Activated naive CD8-positive, alpha-beta T cell treated with anti-CD3 and anti-CD28 coated beads, Interleukin-2, amount 10 ng/mL, durations not matched to agents 7 days and 5 days (primary cell): ENCODE data around the gene RNLS. TPM values are rescaled to one million over a fixed set of nuclear protein-coding genes. Genes with fewer than 3 reads are reported as not detected.
"Not testable (repeated sequence)": the region's sequence is repeated elsewhere in the genome, so short reads cannot be mapped to it uniquely, and the experiment has no call there.

Experiments
- ATAC-seq: fragments of 150-1000 bp; cut with Tn5 transposase; one replicate; pipeline ENCODE4 v1.10.0; 2021; ENCODE audit warnings: low read depth, moderate library complexity
- POLR2A ChIA-PET: fragments of 350-600 bp; sonication (Branson Sonifier 250); formaldehyde crosslinking; loops from one replicate; lab custom pipeline; 2021; ENCODE audit warnings: antibody characterized with exemption; lab: Charles Lee
- DNase-seq: peaks from one replicate; pipeline ENCODE4 v3.0.0; 2021
- H3K27ac Mint-ChIP-seq: one replicate; pipeline ENCODE4 v1.8.0; 2022; ENCODE audit warnings: mild to moderate bottlenecking, mixed read lengths
- H3K27me3 Mint-ChIP-seq: one replicate; pipeline ENCODE4 v1.8.0; 2022; ENCODE audit warnings: mild to moderate bottlenecking, moderate library complexity, mixed read lengths
- H3K36me3 Mint-ChIP-seq: one replicate; pipeline ENCODE4 v1.8.0; 2021; ENCODE audit warnings: mild to moderate bottlenecking, mixed read lengths
- H3K4me1 Mint-ChIP-seq: one replicate; pipeline ENCODE4 v1.8.0; 2021; ENCODE audit warnings: mixed read lengths
- H3K4me3 Mint-ChIP-seq: one replicate; pipeline ENCODE4 v1.8.0; 2022; ENCODE audit warnings: mild to moderate bottlenecking, moderate library complexity, mixed read lengths
- H3K9me3 Mint-ChIP-seq: one replicate; pipeline ENCODE4 v1.8.0; 2021; ENCODE audit warnings: mixed read lengths
- total RNA-seq, 2 experiments: library from RNA; stranded (reverse); gene quantifications; one replicate each; pipeline ENCODE4 v1.2.3, GENCODE V29; 2021

Gene RNLS
- total RNA-seq, 2 experiments from 2014 or later: 3.5 to 5.2 TPM

DNA sequence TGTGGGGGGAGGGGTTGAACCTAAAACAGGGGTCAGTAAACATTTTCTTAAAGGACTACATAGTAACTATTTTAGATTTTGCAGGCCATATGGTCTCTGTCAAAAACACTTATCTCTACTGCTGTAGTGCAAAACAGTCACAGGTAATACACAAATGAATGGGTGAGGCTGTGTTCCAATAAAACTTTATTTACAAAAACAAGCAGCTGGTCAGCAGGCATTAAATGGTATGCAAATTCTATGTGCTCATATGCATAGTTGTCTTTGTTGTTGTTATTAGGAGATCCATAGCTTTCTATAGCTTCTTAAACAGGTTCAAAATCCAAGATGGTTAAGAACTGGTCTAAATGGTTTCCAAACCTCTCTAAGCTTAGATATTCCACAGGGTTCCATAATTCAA is 302.6 kb downstream of the RNLS start:
- no peak overlapping the region for H3K27ac Mint-ChIP-seq
- H3K36me3 Mint-ChIP-seq: peaks cover 7% of the 10 kb centered on the region
- no peak overlapping the region for H3K4me3 Mint-ChIP-seq
- peaks cover 5% of the 10 kb centered on the region for H3K27me3 Mint-ChIP-seq
- H3K9me3 Mint-ChIP-seq: peaks cover 5% of the 10 kb centered on the region
- DNase-seq (no peak), ATAC-seq (no peak)
- peaks cover 32% of the 10 kb centered on the region for H3K4me1 Mint-ChIP-seq
- POLR2A ChIA-PET: no interaction called here

DNA sequence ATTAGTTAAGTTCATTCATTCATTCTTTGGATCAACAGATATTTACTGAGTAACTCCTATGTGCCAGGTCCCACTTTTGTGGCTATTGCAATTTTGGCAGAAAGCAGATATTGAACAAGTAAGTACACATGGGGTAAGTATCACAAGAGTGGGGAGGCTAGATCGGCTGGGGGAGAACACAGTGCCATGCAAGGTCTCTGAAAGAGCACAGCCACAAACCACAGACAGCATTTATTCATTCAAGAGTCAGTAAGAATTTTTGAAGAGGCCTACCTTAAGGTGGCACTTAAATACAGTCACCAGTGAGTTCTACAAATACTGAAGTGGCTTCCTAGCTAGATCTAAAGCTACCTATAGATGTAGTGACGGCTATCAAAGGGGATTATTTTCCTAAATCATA is 304.2 kb downstream of the RNLS start:
- POLR2A ChIA-PET: interaction anchor here (0.7 kb wide), 1 partner anchor 48 kb away, joined by 3 read pairs; no protein-coding TSS in a partner anchor
- DNase-seq (no peak), ATAC-seq (peak; percentile 74)
- Mint-ChIP-seq H3K36me3 (peaks cover 7% of the 10 kb centered on the region), H3K9me3 (peaks cover 5% of the 10 kb centered on the region), H3K4me1 (peaks cover 32% of the 10 kb centered on the region), H3K4me3 (no peak overlapping the region), H3K27ac (no peak overlapping the region), H3K27me3 (peaks cover 2% of the 10 kb centered on the region)

DNA sequence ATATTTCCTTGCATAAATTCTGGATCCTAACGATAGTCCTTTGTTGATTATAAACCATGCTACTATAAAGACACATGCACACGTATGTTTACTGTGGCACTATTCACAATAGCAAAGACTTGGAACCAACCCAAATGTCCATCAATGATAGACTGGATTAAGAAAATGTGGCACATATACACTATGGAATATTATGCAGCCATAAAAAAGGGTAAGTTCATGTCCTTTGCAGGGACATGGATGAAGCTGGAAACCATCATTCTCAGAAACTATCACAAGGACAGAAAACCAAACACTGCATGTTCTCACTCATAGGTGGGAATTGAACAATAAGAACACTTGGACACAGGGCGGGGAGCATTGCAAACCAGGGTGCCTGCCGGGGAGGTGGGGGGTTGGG is 306.2 kb downstream of the RNLS start:
- POLR2A ChIA-PET, H3K36me3 Mint-ChIP-seq, H3K4me3 Mint-ChIP-seq, H3K27ac Mint-ChIP-seq, ATAC-seq, DNase-seq, H3K9me3 Mint-ChIP-seq, H3K27me3 Mint-ChIP-seq: not testable (repeated sequence)
- peaks cover 28% of the 10 kb centered on the region for H3K4me1 Mint-ChIP-seq

DNA sequence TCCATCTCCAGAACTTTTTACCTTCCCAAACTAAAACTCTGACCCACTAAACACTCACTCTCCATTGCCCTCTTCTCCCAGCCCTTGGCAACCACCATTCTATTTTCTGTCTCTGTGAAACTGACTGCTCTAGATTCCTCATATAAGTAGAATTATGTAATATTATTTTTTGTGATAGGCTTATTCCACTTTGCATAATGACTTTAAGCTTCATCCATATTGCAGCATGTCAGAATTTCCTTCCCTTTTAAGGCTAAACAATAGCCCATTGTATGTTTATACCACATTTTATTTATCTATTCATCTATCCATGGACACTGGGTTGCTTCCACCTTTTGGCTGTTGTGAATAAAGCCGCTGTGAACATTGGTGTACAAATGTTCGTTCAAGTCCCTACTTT is 308.8 kb downstream of the RNLS start:
- POLR2A ChIA-PET: no interaction called here
- Mint-ChIP-seq H3K4me3 (no peak overlapping the region), H3K36me3 (peaks cover 6% of the 10 kb centered on the region), H3K4me1 (peaks cover 33% of the 10 kb centered on the region), H3K9me3 (peaks cover 5% of the 10 kb centered on the region), H3K27ac (no peak overlapping the region), H3K27me3 (peaks cover 2% of the 10 kb centered on the region)
- DNase-seq: no peak
- ATAC-seq: no peak

DNA sequence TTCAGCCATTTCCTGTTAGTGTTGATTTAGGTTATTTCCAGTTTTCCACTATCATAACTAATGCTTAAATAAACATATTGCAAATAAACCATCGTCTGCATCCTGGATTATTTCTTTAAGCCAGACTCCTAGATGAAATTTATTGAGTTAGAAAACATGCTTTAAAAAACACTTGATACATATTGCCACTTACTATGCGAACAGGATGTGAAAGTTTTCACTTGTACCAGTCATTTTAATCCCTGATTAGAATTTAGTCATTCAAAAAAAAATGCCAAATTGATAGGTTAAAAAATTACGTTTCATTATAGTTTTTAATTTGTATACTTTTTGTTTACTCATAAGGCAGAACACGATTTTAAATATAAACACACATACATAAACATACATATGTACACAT is 309.6 kb downstream of the RNLS start:
- H3K27ac Mint-ChIP-seq: no peak overlapping the region
- peaks cover 7% of the 10 kb centered on the region for H3K27me3 Mint-ChIP-seq
- POLR2A ChIA-PET: interaction anchor here (0.6 kb wide), 1 partner anchor 353 kb away, joined by 4 read pairs; no protein-coding TSS in a partner anchor
- no peak overlapping the region for H3K4me3 Mint-ChIP-seq
- no peak for DNase-seq
- H3K36me3 Mint-ChIP-seq: peaks cover 8% of the 10 kb centered on the region
- H3K9me3 Mint-ChIP-seq: peaks cover 5% of the 10 kb centered on the region
- ATAC-seq: no peak
- H3K4me1 Mint-ChIP-seq: peaks cover 28% of the 10 kb centered on the region

DNA sequence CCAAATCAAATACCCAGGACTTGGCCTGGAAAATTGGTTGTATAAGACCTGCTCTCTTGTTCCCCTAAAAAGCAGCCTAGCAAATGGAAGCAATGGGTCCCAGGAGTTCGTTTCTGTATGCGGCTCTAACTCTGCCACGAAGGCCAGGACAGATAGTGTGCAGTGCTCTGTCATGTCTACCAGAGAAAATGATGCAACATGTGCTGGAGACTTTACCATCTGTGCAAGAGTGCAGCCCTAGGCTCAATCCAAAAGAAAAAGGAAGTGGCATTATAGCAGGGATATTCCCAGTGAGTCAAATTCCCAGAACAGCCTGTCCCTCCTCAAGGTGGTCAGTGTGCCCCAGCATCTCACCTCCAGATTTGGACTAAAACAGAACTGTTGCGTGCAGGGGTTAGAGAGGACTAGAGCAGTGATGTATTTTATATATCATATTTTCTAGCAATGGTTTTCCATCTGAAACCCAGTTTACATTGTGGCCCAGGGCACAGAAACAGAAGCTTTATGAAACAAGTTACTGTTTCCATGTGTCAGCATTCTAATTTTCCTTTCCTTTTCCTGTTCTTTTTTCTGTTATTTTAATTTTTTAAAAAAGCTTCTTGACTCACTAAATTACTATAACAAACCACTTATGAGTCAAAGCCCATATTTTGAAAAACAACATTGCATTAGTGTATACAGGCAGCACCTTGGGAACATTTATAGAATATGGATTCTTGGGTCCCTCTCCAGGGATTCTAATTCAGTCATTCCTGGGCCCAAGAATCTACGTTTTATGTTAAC is 311.2 kb downstream of the RNLS start:
- Mint-ChIP-seq H3K27ac (peak overlapping the region; percentile 69), H3K27me3 (peaks cover 19% of the 10 kb centered on the region), H3K4me3 (peak overlapping the region; percentile 31), H3K36me3 (peaks cover 9% of the 10 kb centered on the region), H3K9me3 (peaks cover 4% of the 10 kb centered on the region), H3K4me1 (peaks cover 29% of the 10 kb centered on the region)
- DNase-seq (peak; percentile 35), ATAC-seq (peak; percentile 56)
- POLR2A ChIA-PET: interaction anchor here (0.9 to 2.3 kb wide), 5 partner anchors 78 to 410 kb away, joined by 3 to 20 read pairs (median 5); partner anchors contain the start of genes KLLN and PTEN

DNA sequence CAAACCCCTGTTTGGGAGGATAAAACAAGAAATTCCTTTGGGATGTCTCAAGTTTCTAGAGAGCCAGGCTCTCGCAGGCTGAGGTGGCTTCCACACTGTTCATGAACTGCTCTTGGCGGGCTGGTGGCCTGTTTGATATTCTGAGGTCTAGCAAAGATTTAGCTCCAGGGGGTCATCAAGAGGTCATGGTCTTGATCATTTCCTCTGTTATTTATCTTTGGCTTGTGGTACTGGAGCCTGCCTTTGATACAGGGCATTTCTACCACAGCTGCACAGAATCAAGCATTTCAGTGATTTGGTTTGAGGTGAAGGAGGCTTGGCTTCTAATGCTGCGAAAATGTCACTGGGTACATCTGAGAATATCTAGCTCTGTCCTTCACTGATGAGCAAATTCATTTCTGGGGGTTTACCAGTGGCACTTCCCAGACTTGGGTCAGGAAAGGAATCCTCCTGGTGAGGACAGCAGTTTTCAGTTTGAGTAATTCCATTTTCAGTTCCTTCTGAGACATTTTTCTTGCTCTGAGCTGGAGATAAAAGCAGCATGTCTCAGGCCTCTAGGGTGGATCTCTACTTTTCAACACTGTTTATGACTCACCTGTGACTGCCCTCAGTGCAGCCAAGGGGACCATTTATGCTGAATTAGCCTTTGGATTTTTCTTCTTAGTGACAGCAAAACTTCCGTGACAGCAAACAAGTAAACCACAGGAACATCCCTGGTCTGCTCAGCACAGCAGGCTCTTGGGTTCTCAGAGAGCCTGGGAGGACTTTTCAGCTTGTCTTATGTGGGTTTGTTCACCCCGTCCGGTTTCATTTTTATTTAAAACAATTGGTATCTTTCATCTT is 312.0 kb downstream of the RNLS start:
- H3K27me3 Mint-ChIP-seq: peaks cover 21% of the 10 kb centered on the region
- ATAC-seq (peak; percentile 82), DNase-seq (peak; percentile 43)
- H3K4me1 Mint-ChIP-seq: peaks cover 31% of the 10 kb centered on the region
- peak overlapping the region; percentile 69 for H3K27ac Mint-ChIP-seq
- H3K4me3 Mint-ChIP-seq: peak overlapping the region; percentile 31
- POLR2A ChIA-PET: interaction anchor here (0.9 to 2.3 kb wide), 5 partner anchors 77 to 409 kb away, joined by 3 to 20 read pairs (median 5); partner anchors contain the start of genes KLLN and PTEN
- peaks cover 2% of the 10 kb centered on the region for H3K9me3 Mint-ChIP-seq
- H3K36me3 Mint-ChIP-seq: peaks cover 9% of the 10 kb centered on the region

DNA sequence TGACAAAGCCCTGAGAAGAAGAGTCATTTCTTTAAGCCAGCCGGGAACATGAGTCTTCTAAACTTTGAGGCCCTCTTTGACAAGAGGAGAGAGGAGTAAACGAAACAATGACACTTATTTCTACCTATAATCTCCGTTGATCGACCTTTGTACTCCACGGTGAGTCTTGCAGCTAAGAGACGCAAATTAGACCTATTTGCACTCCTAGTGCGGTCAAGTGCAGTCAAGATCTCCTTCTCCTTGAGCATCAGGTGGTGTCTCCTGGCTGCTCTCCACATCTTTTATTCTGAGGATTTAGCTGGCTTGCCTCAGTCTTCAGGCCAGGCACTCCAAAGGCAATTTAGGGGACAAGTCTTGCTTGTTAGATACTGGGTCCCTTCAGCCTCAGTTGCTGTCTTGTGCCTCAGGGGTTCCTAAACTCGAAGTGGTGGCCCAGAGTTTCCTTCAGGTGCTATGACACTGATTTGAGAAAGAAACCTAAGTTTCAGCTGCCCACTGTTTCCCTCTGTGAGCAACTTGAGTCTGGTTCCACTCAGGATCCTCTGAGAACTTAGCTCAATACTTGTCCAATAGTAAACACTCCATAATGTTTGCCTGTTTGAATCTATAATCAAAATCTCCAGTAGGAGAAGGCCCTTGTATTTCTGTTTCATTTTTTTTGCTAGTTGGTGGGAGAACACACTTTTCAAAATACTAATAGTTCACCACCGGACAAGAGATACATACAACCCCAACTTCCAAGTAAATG is 312.9 kb downstream of the RNLS start:
- ATAC-seq (no peak), DNase-seq (no peak)
- Mint-ChIP-seq H3K9me3 (peaks cover 2% of the 10 kb centered on the region), H3K27ac (peak overlapping the region; percentile 69), H3K4me3 (peak overlapping the region; percentile 31), H3K36me3 (peaks cover 9% of the 10 kb centered on the region), H3K27me3 (peaks cover 21% of the 10 kb centered on the region), H3K4me1 (peaks cover 31% of the 10 kb centered on the region)
- POLR2A ChIA-PET: interaction anchor here (1.4 to 2.3 kb wide), 4 partner anchors 115 to 408 kb away, joined by 4 to 20 read pairs (median 8); partner anchors contain the start of genes KLLN and PTEN

DNA sequence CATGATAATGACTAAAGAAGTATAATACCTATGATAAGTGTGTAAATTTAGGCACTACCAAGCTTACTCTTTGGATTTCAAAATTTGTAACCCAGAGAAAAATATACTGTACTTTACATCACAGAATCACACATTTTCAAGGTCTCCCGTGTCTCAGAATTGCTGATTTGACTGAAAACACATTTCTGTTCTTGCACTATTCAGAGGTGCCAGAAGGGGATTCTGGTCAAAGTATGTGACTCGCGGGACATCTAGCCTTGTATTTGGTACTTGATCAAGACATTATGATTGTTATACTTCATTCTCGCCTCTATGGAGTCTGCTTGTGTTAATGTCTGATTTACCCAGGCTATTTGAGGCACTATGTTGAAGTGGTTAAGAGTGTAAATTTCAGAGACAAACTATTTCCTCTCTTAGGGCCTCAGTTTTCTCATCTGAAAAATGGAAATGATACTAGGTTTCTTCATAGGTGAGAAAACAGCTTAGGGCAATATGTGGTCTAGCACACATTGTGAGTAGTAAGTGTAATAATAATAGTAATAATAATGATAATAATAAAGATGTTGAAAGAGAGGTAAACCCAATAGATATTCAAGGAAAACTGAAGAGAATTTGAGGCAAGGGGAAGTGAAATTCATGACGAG is 320.4 kb downstream of the RNLS start:
- no peak overlapping the region for H3K4me3 Mint-ChIP-seq
- peaks cover 13% of the 10 kb centered on the region for H3K27me3 Mint-ChIP-seq
- DNase-seq (no peak), ATAC-seq (no peak)
- POLR2A ChIA-PET: no interaction called here
- peaks cover 13% of the 10 kb centered on the region for H3K36me3 Mint-ChIP-seq
- H3K9me3 Mint-ChIP-seq: peaks cover 13% of the 10 kb centered on the region
- H3K4me1 Mint-ChIP-seq: peaks cover 5% of the 10 kb centered on the region
- H3K27ac Mint-ChIP-seq: no peak overlapping the region

DNA sequence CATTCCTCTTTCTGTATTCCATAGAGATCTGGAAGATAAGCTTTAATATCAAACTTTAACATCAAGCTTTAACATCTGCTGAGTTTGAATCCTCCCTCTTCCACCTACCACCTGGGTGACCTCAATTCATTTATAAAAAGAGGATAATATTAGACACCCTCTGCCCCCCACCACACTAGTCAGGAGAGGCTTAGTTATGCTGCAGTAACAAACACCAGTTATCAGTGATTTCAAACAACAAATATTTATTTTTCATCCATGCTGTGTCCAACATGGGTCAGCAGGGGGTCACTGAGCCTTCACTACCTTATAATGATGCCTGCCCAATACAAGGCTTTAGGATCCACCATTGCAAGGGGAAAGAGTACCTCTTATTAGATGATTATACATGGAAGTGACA is 322.0 kb downstream of the RNLS start:
- no peak for ATAC-seq
- POLR2A ChIA-PET: interaction anchor here (0.6 kb wide), 1 partner anchor 128 kb away, joined by 3 read pairs; no protein-coding TSS in a partner anchor
- H3K27ac Mint-ChIP-seq: no peak overlapping the region
- peaks cover 11% of the 10 kb centered on the region for H3K9me3 Mint-ChIP-seq
- DNase-seq: no peak
- peaks cover 10% of the 10 kb centered on the region for H3K36me3 Mint-ChIP-seq
- H3K4me3 Mint-ChIP-seq: no peak overlapping the region
- peaks cover 3% of the 10 kb centered on the region for H3K27me3 Mint-ChIP-seq
- peaks cover 2% of the 10 kb centered on the region for H3K4me1 Mint-ChIP-seq

DNA sequence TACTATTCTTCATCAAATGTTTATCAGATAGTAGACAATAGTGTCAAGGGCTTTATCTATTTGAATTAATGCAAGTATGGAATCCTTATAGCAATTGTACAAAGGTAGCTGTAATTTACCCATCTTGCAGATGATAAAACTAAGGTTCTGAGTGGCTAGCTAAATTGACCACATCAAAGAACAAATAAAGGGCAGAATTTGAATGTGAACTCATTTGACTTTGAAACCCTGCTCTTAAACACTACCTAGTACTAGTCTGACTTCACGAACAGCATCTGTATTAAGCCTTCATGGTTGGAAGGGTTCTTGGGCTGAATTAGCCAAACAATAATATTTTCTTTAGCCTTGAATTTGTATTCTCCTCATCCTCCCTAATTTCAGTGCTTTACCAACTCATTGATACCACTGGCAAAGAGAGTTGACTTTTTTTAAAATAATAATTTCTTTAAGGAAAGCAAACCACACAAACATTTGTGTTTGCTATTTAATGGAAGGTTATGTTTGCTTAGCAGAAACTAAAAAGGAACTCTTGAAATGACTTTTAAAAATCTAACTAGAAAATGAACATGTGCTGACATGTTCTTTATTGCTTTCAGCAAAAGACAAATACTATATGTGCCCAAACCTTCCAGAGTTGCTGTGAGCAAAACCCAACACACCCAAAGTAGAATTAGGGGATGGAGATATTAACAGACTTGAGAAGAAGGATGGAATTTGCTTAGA is 322.6 kb downstream of the RNLS start:
- Mint-ChIP-seq H3K4me1 (peaks cover 2% of the 10 kb centered on the region), H3K27me3 (peaks cover 3% of the 10 kb centered on the region), H3K27ac (no peak overlapping the region), H3K4me3 (no peak overlapping the region), H3K9me3 (peaks cover 11% of the 10 kb centered on the region), H3K36me3 (peaks cover 10% of the 10 kb centered on the region)
- ATAC-seq: no peak
- no peak for DNase-seq
- POLR2A ChIA-PET: interaction anchor here (0.6 kb wide), 1 partner anchor 129 kb away, joined by 3 read pairs; no protein-coding TSS in a partner anchor

DNA sequence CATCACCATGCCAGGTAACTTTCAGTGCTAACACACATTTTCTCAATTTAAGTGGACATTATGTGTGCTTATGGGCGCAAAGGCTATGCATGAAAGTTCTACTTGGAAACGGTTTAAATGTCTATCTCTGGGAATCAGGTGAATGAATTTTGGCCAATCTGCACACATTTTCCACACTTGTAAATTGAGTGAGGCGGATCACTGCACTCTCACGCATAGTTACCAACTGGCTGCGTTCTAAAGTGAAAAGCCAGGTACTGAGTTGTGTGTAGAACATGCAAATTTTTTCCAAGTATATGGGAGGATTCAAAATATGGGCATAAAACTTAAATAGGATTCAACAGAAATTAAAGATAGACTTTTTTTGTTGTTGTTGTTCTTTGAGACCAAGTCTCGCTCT is 323.7 kb downstream of the RNLS start:
- no peak overlapping the region for H3K4me3 Mint-ChIP-seq
- peaks cover 4% of the 10 kb centered on the region for H3K4me1 Mint-ChIP-seq
- ATAC-seq (no peak), DNase-seq (no peak)
- POLR2A ChIA-PET: no interaction called here
- peaks cover 5% of the 10 kb centered on the region for H3K36me3 Mint-ChIP-seq
- H3K27me3 Mint-ChIP-seq: peaks cover 3% of the 10 kb centered on the region
- H3K9me3 Mint-ChIP-seq: peaks cover 6% of the 10 kb centered on the region
- H3K27ac Mint-ChIP-seq: no peak overlapping the region
